HepG2 (cell line): ENCODE data around the gene SFXN5. TPM values are rescaled to one million over a fixed set of nuclear protein-coding genes. Genes with fewer than 3 reads are reported as not detected.
A peak's percentile ranks its signal among the peaks of the same experiment; 100 is the strongest.

Experiments
- ATAC-seq: fragments of 200-7000 bp; cut with Tn5 transposase; 3 replicates; pipeline ENCODE4 v1.9.1; 2020; ENCODE audit warnings: mild to moderate bottlenecking, moderate library complexity
- BruUV-seq: library from RNA; stranded (reverse); fragments of 400-500 nt; replicated peaks from 2 replicates; lab custom pipeline; 2021; lab: Mats Ljungman, UMichigan
- CTCF ChIA-PET: fragments of 300-600 bp; formaldehyde crosslinking; extraction: SDS; loops from one replicate; lab custom pipeline; 2021; ENCODE audit warnings: low total read pairs, inconsistent platforms, low intra/inter-chr PET ratio; lab: Yijun Ruan, JAX
- POLR2A ChIA-PET: fragments of 350-600 bp; sonication (Branson Sonifier 250); formaldehyde crosslinking; loops from one replicate; lab custom pipeline; 2020; ENCODE audit warnings: antibody characterized with exemption, inconsistent platforms; lab: Yijun Ruan, JAX
- DNase-seq: peaks from one replicate; pipeline ENCODE4 v3.0.0-alpha.2; 2015; ENCODE audit warnings: low spot score
- FAIRE-seq: peaks from 3 replicates; lab custom pipeline; 2011; peaks lifted over from hg19 to GRCh38; lab: Jason Lieb, UNC
- H2AFZ ChIP-seq: one replicate; pipeline ENCODE4 v1.6.1; 2011; ENCODE audit warnings: low read length, inconsistent platforms
- H3K27ac ChIP-seq: fragments of 300-600 bp; 3 replicates; pipeline ENCODE4 v1.8.0; 2011; ENCODE audit warnings: mixed run types, mild to moderate bottlenecking, mixed read lengths, low read length, inconsistent platforms; ENCODE audit not compliant: insufficient read depth; ENCODE audit errors: extremely low read length
- H3K27me3 ChIP-seq, 2 experiments: fragments of 200-600 bp in 1 of 2; 2 replicates in 1 of 2; 3 replicates in 1 of 2; pipeline versions ENCODE4 v1.6.0 to v1.8.0; 2011; ENCODE audit warnings: low read length in 2 of 2, mild to moderate bottlenecking in 2 of 2, moderate library complexity in 2 of 2, inconsistent platforms in 1 of 2; ENCODE audit not compliant: insufficient read depth in 2 of 2, control insufficient read depth in 1 of 2
- H3K36me3 ChIP-seq, 2 experiments: fragments of 200-600 bp in 1 of 2; replicated peaks in 1 of 2; 2 replicates in 1 of 2; 3 replicates in 1 of 2; pipeline versions ENCODE4 v1.5.1 to v1.8.0; 2011; ENCODE audit warnings: low read length in 2 of 2, inconsistent platforms in 1 of 2; ENCODE audit not compliant: insufficient read depth in 2 of 2, control insufficient read depth in 1 of 2
- H3K4me1 ChIP-seq: 2 replicates; pipeline ENCODE4 v1.5.1; 2012; ENCODE audit warnings: low read length, inconsistent platforms; ENCODE audit not compliant: insufficient read depth
- H3K4me2 ChIP-seq: 2 replicates; pipeline ENCODE4 v1.6.0; 2011; ENCODE audit warnings: low read depth, low read length, inconsistent platforms
- H3K4me3 ChIP-seq, 3 experiments: fragments of 200-600 bp in 1 of 3; sonication (generic), shearing (Covaris generic) in 1 of 3; replicated peaks in 1 of 3; 2 replicates each; pipeline ENCODE4 v1.5.1; 2011 to 2016; ENCODE audit warnings: low read length in 3 of 3, inconsistent platforms in 2 of 3, low read depth in 2 of 3, mild to moderate bottlenecking in 2 of 3, control low read depth in 1 of 3, mixed read lengths in 1 of 3; ENCODE audit not compliant: insufficient read depth in 1 of 3
- H3K79me2 ChIP-seq: one replicate; pipeline ENCODE4 v1.6.1; 2011; ENCODE audit warnings: low read length, inconsistent platforms; ENCODE audit not compliant: insufficient read depth
- H3K9ac ChIP-seq: 2 replicates; pipeline ENCODE4 v1.6.0; 2011; ENCODE audit warnings: mild to moderate bottlenecking, low read depth, low read length, inconsistent platforms; ENCODE audit not compliant: insufficient read depth
- H3K9me3 ChIP-seq: 2 replicates; pipeline ENCODE4 v1.5.1; 2012; ENCODE audit warnings: mild to moderate bottlenecking, low read length
- H4K20me1 ChIP-seq: 2 replicates; pipeline ENCODE4 v1.6.0; 2011; ENCODE audit warnings: inconsistent platforms, mild to moderate bottlenecking, low read length, moderate library complexity; ENCODE audit not compliant: insufficient read depth
- ARNT ChIP-seq: fragments of 450-650 bp; IDR thresholded peaks from 2 replicates; pipeline ENCODE4 v1.6.1; 2017
- FOSL2 ChIP-seq: sonication (generic); formaldehyde crosslinking; IDR thresholded peaks from 2 replicates; pipeline ENCODE4 v1.4.0; 2020; ENCODE audit warnings: missing genetic modification reagents
- GATAD2A ChIP-seq: IDR thresholded peaks from 2 replicates; pipeline ENCODE4 v1.6.1; 2016
- HDAC1 ChIP-seq: sonication (generic); formaldehyde crosslinking; IDR thresholded peaks from 2 replicates; pipeline ENCODE4 v1.5.1; 2020; ENCODE audit warnings: mild to moderate bottlenecking, missing genetic modification reagents
- HIC2 ChIP-seq: sonication (generic); formaldehyde crosslinking; IDR thresholded peaks from 2 replicates; pipeline ENCODE4 v1.9.0; 2022; ENCODE audit warnings: low read depth, missing genetic modification reagents
- HNF4A ChIP-seq: sonication (generic); formaldehyde crosslinking; IDR thresholded peaks from 2 replicates; pipeline ENCODE4 v1.4.0; 2020; ENCODE audit warnings: missing genetic modification reagents
- KDM5B ChIP-seq: sonication (generic); formaldehyde crosslinking; IDR thresholded peaks from 2 replicates; pipeline ENCODE4 v1.4.0; 2020; ENCODE audit warnings: missing genetic modification reagents, mild to moderate bottlenecking, borderline replicate concordance
- LCORL ChIP-seq, 2 experiments: fragments of 450-650 bp in 1 of 2; sonication (generic) in 1 of 2; formaldehyde crosslinking in 1 of 2; IDR thresholded peaks; 2 replicates each; pipeline versions ENCODE4 v1.5.0 to v1.6.1; 2017 to 2020; ENCODE audit warnings: antibody characterized with exemption in 1 of 2, missing genetic modification reagents in 1 of 2
- NCOR1 ChIP-seq: fragments of 200-600 bp; sonication (generic); IDR thresholded peaks from 2 replicates; pipeline ENCODE4 v1.7.0; 2017; ENCODE audit warnings: antibody characterized with exemption, low read length, borderline replicate concordance
- NFATC3 ChIP-seq: sonication (generic); formaldehyde crosslinking; IDR thresholded peaks from 2 replicates; pipeline ENCODE4 v1.5.1; 2020; ENCODE audit warnings: mild to moderate bottlenecking, missing genetic modification reagents
- ZMAT3 ChIP-seq: sonication (generic); formaldehyde crosslinking; conservative IDR thresholded peaks from 2 replicates; pipeline ENCODE4 v1.7.0; 2021; ENCODE audit warnings: missing genetic modification reagents
- ZNF441 ChIP-seq: sonication (generic); formaldehyde crosslinking; IDR thresholded peaks from 2 replicates; pipeline ENCODE4 v1.7.0; 2021; ENCODE audit warnings: missing genetic modification reagents, borderline replicate concordance
- ZNF687 ChIP-seq: sonication (generic); formaldehyde crosslinking; IDR thresholded peaks from 2 replicates; pipeline ENCODE4 v1.5.1; 2020; ENCODE audit warnings: mild to moderate bottlenecking, missing genetic modification reagents, moderate library complexity
- ZNF747 ChIP-seq: sonication (generic); formaldehyde crosslinking; IDR thresholded peaks from 2 replicates; pipeline ENCODE4 v1.8.1; 2023; ENCODE audit warnings: missing genetic modification reagents, mild to moderate bottlenecking, borderline replicate concordance
- whole genome bisulfite sequencing: methylation state at CpG from one replicate; pipeline ENCODE4 v1.1.6; 2017; ENCODE audit warnings: low lambda C conversion rate; 5-methylcytosine and 5-hydroxymethylcytosine counted together
- in situ Hi-C: cut with HindIII; loops from 2 replicates; pipeline ENCODE4 v1.10.0; 2017; ENCODE audit warnings: low pct_unique_long_range_greater_than_20kb; ENCODE audit not compliant: extremely low pct_ligation_motif_present
- intact Hi-C: fragments of 100-400 bp; cut with micrococcal nuclease; formaldehyde crosslinking; loops from one replicate; pipeline ENCODE4 v1.10.0; 2022; ENCODE audit not compliant: unreplicated experiment
- polyA plus RNA-seq, 8 experiments: library from polyadenylated mRNA; depleted of rRNA in 3 of 8; stranded (reverse) in 7 of 8; unstranded in 1 of 8; fragments of >200 nt; fragmentation: Illumina TruSeq in 4 of 8; extraction: Trizol in 4 of 8; gene quantifications; 2 replicates each; pipeline versions ENCODE4 v1.2.1 to v1.2.3, GENCODE V29; 2011 to 2016; ENCODE audit warnings: low read depth in 4 of 8, missing spikeins in 1 of 8, mixed read lengths in 1 of 8; ENCODE audit not compliant: insufficient read depth in 1 of 8
- total RNA-seq, 5 experiments: library from RNA; depleted of rRNA; stranded (reverse); fragments of >200 nt; fragmentation: Illumina TruSeq; extraction: Trizol; gene quantifications; 2 replicates each; pipeline ENCODE4 v1.2.3, GENCODE V29; 2016; ENCODE audit warnings: low read depth in 1 of 5

The SFXN5 gene
- total and polyA plus RNA-seq, 2 of the 13 experiments (the other 11 are each of a cell fraction or from before 2014, with no cell fraction given) = 34.9 to 37.4 TPM

- no peak overlapping the region for H2AFZ ChIP-seq
- H3K4me2 ChIP-seq = no peak overlapping the region
- no peaks in the 10 kb centered on the region for H3K9me3 ChIP-seq
- H3K27me3 ChIP-seq = no peaks in the 10 kb centered on the region
- DNase-seq (peak; percentile 61), FAIRE-seq (peak; percentile 57), ATAC-seq (peak; percentile 17)
- in situ Hi-C loops (no loop called here), intact Hi-C loops (loop anchor here (2.0 kb wide), 1 partner anchor 41 kb away; no protein-coding TSS in a partner anchor)
- H3K4me1 ChIP-seq = peaks cover 72% of the 10 kb centered on the region
- CTCF ChIA-PET = no interaction called here
- peak overlapping the region; percentile 97 for H3K27ac ChIP-seq
- peaks cover 5% of the 10 kb centered on the region for H3K79me2 ChIP-seq
- no peaks in the 10 kb centered on the region for H4K20me1 ChIP-seq
- no peak overlapping the region for H3K4me3 ChIP-seq
- TF ChIP-seq ARNT (no peak), KDM5B (CRISPR knock-in tag) (peak; percentile 26; the same call in 1 of the 2 replicates), FOSL2 (CRISPR knock-in tag) (peak; percentile 72), ZMAT3 (CRISPR knock-in tag) (no peak), NFATC3 (CRISPR knock-in tag) (no peak), HIC2 (0 out of 2 replicates have a peak, but pooled peaks have one; percentile 35), ZNF747 (CRISPR knock-in tag) (no peak), NCOR1 (peak; percentile 65; the same call in 1 of the 2 replicates), LCORL (IDR thresholded peaks at IDR 0.05) (no peak), LCORL (CRISPR knock-in tag; IDR thresholded peaks at IDR 0.05) (peak; percentile 48; the same call in 1 of the 2 replicates), HNF4A (CRISPR knock-in tag) (peak; percentile 18; the same call in 1 of the 2 replicates), ZNF441 (CRISPR knock-in tag) (0 out of 2 replicates have a peak, but pooled peaks have one; percentile 32), ZNF687 (CRISPR knock-in tag) (peak; percentile 51), GATAD2A (0 out of 2 replicates have a peak, but pooled peaks have one; percentile 8), HDAC1 (CRISPR knock-in tag) (peak; percentile 0; the same call in 1 of the 2 replicates)
- H3K9ac ChIP-seq = peak overlapping the region; percentile 6; the same call in 1 of the 2 replicates
- POLR2A ChIA-PET = interaction anchor here (1.5 to 6.3 kb wide), 4 partner anchors 8 to 37 kb away, joined by 3 to 133 read pairs (median 5); partner anchors contain the start of gene SFXN5
- 67% methylated on average over 5 of the region's 5 CpGs for WGBS
- peaks cover 1 to 11% of the 10 kb centered on the region in 2 experiments; a peak in 3 of 5 replicates for H3K36me3 ChIP-seq
- BruUV-seq = no TSS peak
These were observed 37.6 kb downstream of the SFXN5 start for GRCh38 chr2:73033766-73034381.
